Gastroesophageal sphincter (tissue), 4 donors: Measurements from ENCODE around the gene TROAP. TPM values are rescaled to one million over a fixed set of nuclear protein-coding genes. Genes with fewer than 3 reads are reported as not detected.
A peak's percentile ranks its signal among the peaks of the same experiment; 100 is the strongest.

Experiments used
- ATAC-seq: fragments of 150-250 bp; one replicate; pipeline ENCODE4 v1.9.1; 2016; ENCODE audit warnings: mild to moderate bottlenecking, moderate library complexity
- H3K27ac ChIP-seq, 4 donors: fragments of 200-600 bp; sonication (generic) in 3 of 4; 1 replicate in 3 of 4; 2 replicates in 1 of 4; pipeline ENCODE4 v1.5.1; 2016 to 2019
- H3K27me3 ChIP-seq: fragments of 200-600 bp; sonication (generic); one replicate; pipeline ENCODE4 v1.5.1; 2019
- H3K36me3 ChIP-seq, 2 donors: fragments of 200-600 bp; sonication (generic); one replicate each; pipeline ENCODE4 v1.5.1; 2019; ENCODE audit warnings: control low read depth in 1 of 2
- H3K4me1 ChIP-seq, 3 donors: fragments of 200-600 bp; sonication (generic); 1 replicate in 2 of 3; 2 replicates in 1 of 3; pipeline ENCODE4 v1.5.1; 2016 to 2019; ENCODE audit warnings: control low read depth in 2 of 3
- H3K4me3 ChIP-seq, 2 donors: fragments of 200-600 bp; sonication (generic); one replicate each; pipeline ENCODE4 v1.5.1; 2019; ENCODE audit warnings: mild to moderate bottlenecking in 1 of 2, moderate library complexity in 1 of 2
- H3K9me3 ChIP-seq, 3 donors: fragments of 200-600 bp; sonication (generic); one replicate each; pipeline ENCODE4 v1.5.1; 2017 to 2019; ENCODE audit warnings: control low read depth in 2 of 3
- CTCF ChIP-seq, 4 experiments: fragments of 200-600 bp in 2 of 4; fragments of 450-650 bp in 2 of 4; sonication (generic) in 1 of 4; IDR thresholded peaks; one replicate each; pipeline ENCODE4 v1.5.1; 2017 to 2019; ENCODE audit warnings: antibody characterized with exemption in 4 of 4, mild to moderate bottlenecking in 2 of 4, moderate library complexity in 2 of 4
- EP300 ChIP-seq: sonication (generic); formaldehyde crosslinking; IDR thresholded peaks from one replicate; pipeline ENCODE4 v1.6.1; 2017; ENCODE audit warnings: antibody characterized with exemption, mild to moderate bottlenecking
- POLR2A ChIP-seq, 2 donors: fragments of 450-650 bp; IDR thresholded peaks; one replicate each; pipeline ENCODE4 v1.6.1; 2017; ENCODE audit warnings: antibody characterized with exemption in 2 of 2, mild to moderate bottlenecking in 2 of 2, moderate library complexity in 1 of 2
- POLR2AphosphoS5 ChIP-seq: sonication (generic); formaldehyde crosslinking; IDR thresholded peaks from one replicate; pipeline ENCODE4 v1.6.1; 2017; ENCODE audit warnings: antibody characterized with exemption
- WGBS, 2 donors: methylation state at CpG; one replicate each; pipeline ENCODE4 v1.1.5; 2018; ENCODE audit warnings: low coverage in 1 of 2; 5-methylcytosine and 5-hydroxymethylcytosine counted together
- total RNA-seq, 4 donors: library from RNA; depleted of rRNA; stranded (reverse); fragments of >200 nt; gene quantifications; one replicate each; pipeline ENCODE4 v1.1.0, GENCODE V29; 2016

The TROAP gene
- total RNA-seq, 4 donors from 2014 or later: 0.22 TPM; not detected in 3

GRCh38 chr12:49340971-49341776 lies 18.1 kb downstream of the TROAP start:
- Histone ChIP-seq H3K27me3 (peaks cover 88% of the 10 kb centered on the region), H3K9me3 (no peaks in the 10 kb centered on the region), H3K27ac (no peak overlapping the region), H3K4me3 (no peak overlapping the region), H3K36me3 (no peaks in the 10 kb centered on the region), H3K4me1 (peaks cover 8 to 48% (median 33%) of the 10 kb centered on the region in 3 donors)
- 34 to 60% methylated on average over 8 to 10 of the region's 14 CpGs for WGBS, 2 donors
- no peak for TF ChIP-seq CTCF (IDR thresholded peaks at IDR 0.05)
- TF ChIP-seq POLR2A (IDR thresholded peaks at IDR 0.05): no peak
- no peak for TF ChIP-seq POLR2AphosphoS5
- no peak for TF ChIP-seq EP300
- no peak for ATAC-seq

DNA sequence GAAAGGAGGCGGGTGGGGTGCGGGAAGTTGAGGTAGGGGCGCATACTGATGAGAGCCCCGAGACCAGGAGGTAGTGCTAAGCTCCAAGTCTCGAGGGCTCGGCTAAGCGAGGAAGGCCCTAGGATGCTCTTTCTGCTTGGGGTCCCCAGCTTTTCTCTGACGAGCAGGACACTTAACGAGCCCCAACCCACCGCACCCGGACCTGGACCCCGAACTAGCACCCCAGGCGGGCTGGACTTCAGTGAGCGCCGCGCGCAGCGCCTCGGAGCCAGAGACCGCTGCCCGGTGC lies 18.7 kb downstream of the TROAP start:
- H3K27ac ChIP-seq: peak overlapping the region in 1 of 4 donors; percentile 62
- peak overlapping the region in 1 of 2 donors; percentile 56 for H3K4me3 ChIP-seq
- H3K27me3 ChIP-seq: peaks cover 88% of the 10 kb centered on the region
- WGBS, 2 donors: no CpG with 5 or more reads among the region's 21 CpGs
- no peaks in the 10 kb centered on the region for H3K9me3 ChIP-seq
- TF ChIP-seq POLR2AphosphoS5 (no peak), EP300 (no peak), POLR2A (IDR thresholded peaks at IDR 0.05) (no peak), CTCF (IDR thresholded peaks at IDR 0.05) (no peak)
- ATAC-seq: no peak
- peaks cover 11 to 48% (median 37%) of the 10 kb centered on the region in 3 donors for H3K4me1 ChIP-seq
- no peaks in the 10 kb centered on the region for H3K36me3 ChIP-seq

- Histone ChIP-seq H3K4me3 (peak overlapping the region; percentile 8 to 56), H3K27ac (peak overlapping the region in 1 of 4 donors; percentile 62), H3K36me3 (no peaks in the 10 kb centered on the region), H3K9me3 (no peaks in the 10 kb centered on the region), H3K4me1 (peaks cover 13 to 48% (median 41%) of the 10 kb centered on the region in 3 donors), H3K27me3 (peaks cover 88% of the 10 kb centered on the region)
- 0% methylated on average over 3 to 8 of the region's 58 CpGs for WGBS, 2 donors
- no peak for TF ChIP-seq EP300
- peak in 3 of 4 experiments; percentile 67 to 82 (median 69) for TF ChIP-seq CTCF (IDR thresholded peaks at IDR 0.05)
- peak; percentile 54 for ATAC-seq
These were observed 19.2 kb downstream of the TROAP start for GRCh38 chr12:49342066-49342913.

DNA sequence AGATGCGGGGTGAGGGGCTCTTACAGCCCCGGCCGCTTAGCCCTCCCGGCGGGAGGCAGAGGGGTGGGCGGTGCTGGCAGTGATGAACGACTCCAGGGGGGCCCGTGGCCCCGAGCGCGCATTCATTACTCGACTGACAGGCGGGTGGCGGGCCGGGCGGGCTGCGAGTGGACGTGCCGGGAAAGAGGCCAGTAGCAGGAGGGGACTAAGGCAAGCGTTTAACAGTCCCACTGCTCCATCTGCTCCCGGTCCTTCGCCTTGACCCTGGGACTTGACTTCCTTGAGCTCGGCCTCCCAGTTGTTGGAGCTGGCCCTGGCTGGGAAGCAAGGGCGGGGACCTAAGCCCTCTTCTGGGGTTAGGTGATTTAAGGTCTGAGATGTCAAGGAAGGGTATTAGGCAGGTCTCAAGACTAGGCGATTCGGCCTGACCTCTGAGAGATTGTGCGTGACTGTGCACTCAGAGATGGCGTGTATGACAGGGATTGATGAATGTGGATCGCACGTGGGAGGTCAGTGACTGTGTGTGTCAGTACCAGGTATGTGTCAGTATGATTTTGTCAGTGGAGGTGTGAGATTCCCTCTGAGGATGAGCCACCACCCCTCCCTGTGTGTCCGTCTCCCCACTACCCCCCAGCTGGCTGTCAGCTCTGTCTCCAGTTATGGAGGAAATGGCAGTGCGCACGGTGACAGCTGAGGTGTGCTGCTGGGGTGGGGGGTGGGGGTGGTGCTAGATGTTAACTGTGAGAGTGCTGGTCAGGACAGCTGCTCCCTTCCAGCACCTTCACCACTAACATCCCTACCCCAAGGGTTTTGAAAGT lies 20.1 kb downstream of the TROAP start:
- WGBS, 2 donors: 0 to 17% methylated on average over 6 to 8 of the region's 33 CpGs
- no peak for TF ChIP-seq POLR2AphosphoS5
- no peak for TF ChIP-seq CTCF (IDR thresholded peaks at IDR 0.05)
- no peak for TF ChIP-seq EP300
- no peak for TF ChIP-seq POLR2A (IDR thresholded peaks at IDR 0.05)
- no peak for ATAC-seq
- H3K4me3 ChIP-seq: peak overlapping the region in 1 of 2 donors; percentile 56
- peaks cover 88% of the 10 kb centered on the region for H3K27me3 ChIP-seq
- H3K36me3 ChIP-seq: no peaks in the 10 kb centered on the region
- H3K9me3 ChIP-seq: no peaks in the 10 kb centered on the region
- peaks cover 15 to 55% (median 48%) of the 10 kb centered on the region in 3 donors for H3K4me1 ChIP-seq
- H3K27ac ChIP-seq: peak overlapping the region in 1 of 4 donors; percentile 8
